RWPE2 (cell line): Measurements from ENCODE around the gene SATB2.

ENCODE experiments used
- ATAC-seq: fragments of 200-7000 bp; cut with Tn5 transposase; 3 replicates; pipeline ENCODE4 v1.9.1; 2021; ENCODE audit warnings: low read depth
- DNase-seq: peaks from one replicate; pipeline ENCODE4 v3.0.0-alpha.2; 2020; ENCODE audit warnings: low spot score
- H3K27ac ChIP-seq: fragments of 450-650 bp; 2 replicates; pipeline ENCODE4 v1.5.1; 2017; ENCODE audit warnings: mild to moderate bottlenecking; ENCODE audit not compliant: poor library complexity, severe bottlenecking
- H3K27me3 ChIP-seq: fragments of 250-450 bp; sonication (Bioruptor Pico); 2 replicates; pipeline ENCODE4 v1.5.1; 2021; ENCODE audit warnings: mild to moderate bottlenecking, moderate library complexity; ENCODE audit not compliant: insufficient read depth, poor library complexity, severe bottlenecking
- H3K36me3 ChIP-seq: fragments of 250-450 bp; sonication (Bioruptor Pico); 2 replicates; pipeline ENCODE4 v1.5.1; 2020; ENCODE audit warnings: low read depth, mild to moderate bottlenecking, moderate library complexity
- H3K4me1 ChIP-seq: fragments of 250-450 bp; sonication (Bioruptor Pico); 2 replicates; pipeline ENCODE4 v1.5.1; 2021; ENCODE audit warnings: mild to moderate bottlenecking, moderate library complexity; ENCODE audit not compliant: insufficient read depth, poor library complexity, severe bottlenecking
- H3K4me3 ChIP-seq: fragments of 250-450 bp; sonication (Bioruptor Pico); 2 replicates; pipeline ENCODE4 v1.5.1; 2021; ENCODE audit warnings: mild to moderate bottlenecking, moderate library complexity; ENCODE audit not compliant: severe bottlenecking
- H3K9me3 ChIP-seq: fragments of 250-450 bp; sonication (Bioruptor Pico); 2 replicates; pipeline ENCODE4 v1.5.1; 2021; ENCODE audit warnings: mild to moderate bottlenecking, moderate library complexity; ENCODE audit not compliant: severe bottlenecking
- CTCF ChIP-seq: fragments of 450-650 bp; IDR thresholded peaks from one replicate; pipeline ENCODE4 v1.5.1; 2017; ENCODE audit warnings: mild to moderate bottlenecking, moderate library complexity; ENCODE audit not compliant: poor library complexity, severe bottlenecking

The SATB2 gene

GRCh38 chr2:199258291-199258690 is 199.4 kb downstream of the SATB2 start:
- peak; percentile 45 for TF ChIP-seq CTCF
- ATAC-seq, result no peak
- no peak overlapping the region for H3K27ac ChIP-seq
- H3K4me3 ChIP-seq, result no peak overlapping the region
- H3K9me3 ChIP-seq, result peaks cover under 1% of the 10 kb centered on the region
- no peak for DNase-seq
- H3K27me3 ChIP-seq, result no peaks in the 10 kb centered on the region
- no peaks in the 10 kb centered on the region for H3K36me3 ChIP-seq
- H3K4me1 ChIP-seq, result no peaks in the 10 kb centered on the region

GRCh38 chr2:199257261-199258224 is 200.2 kb downstream of the SATB2 start:
- no peaks in the 10 kb centered on the region for H3K4me1 ChIP-seq
- no peak for TF ChIP-seq CTCF
- H3K4me3 ChIP-seq, result no peak overlapping the region
- no peaks in the 10 kb centered on the region for H3K9me3 ChIP-seq
- no peak for DNase-seq
- no peaks in the 10 kb centered on the region for H3K36me3 ChIP-seq
- H3K27ac ChIP-seq, result no peak overlapping the region
- ATAC-seq, result no peak
- no peaks in the 10 kb centered on the region for H3K27me3 ChIP-seq

- H3K27ac ChIP-seq, result no peak overlapping the region
These were observed 227.6 kb downstream of the SATB2 start for GRCh38 chr2:199230091-199230490.

GRCh38 chr2:199228887-199229819 is 228.6 kb downstream of the SATB2 start:
- Histone ChIP-seq H3K27me3 (no peaks in the 10 kb centered on the region), H3K9me3 (peaks cover 2% of the 10 kb centered on the region), H3K27ac (no peak overlapping the region), H3K36me3 (no peaks in the 10 kb centered on the region), H3K4me1 (peaks cover 5% of the 10 kb centered on the region), H3K4me3 (no peak overlapping the region)
- ATAC-seq, result peak; percentile 99
- no peak for TF ChIP-seq CTCF
- DNase-seq, result peak; percentile 81

More at GRCh38 chr2:199230091-199230490, 227.6 kb downstream of the SATB2 start:
- Histone ChIP-seq H3K27me3 (no peaks in the 10 kb centered on the region), H3K9me3 (peaks cover 2% of the 10 kb centered on the region), H3K4me3 (no peak overlapping the region), H3K4me1 (peaks cover 5% of the 10 kb centered on the region), H3K36me3 (no peaks in the 10 kb centered on the region)
- DNase-seq (no peak), ATAC-seq (no peak)
- no peak for TF ChIP-seq CTCF
